Fibroblast of skin of left biceps (primary cell): Measurements from ENCODE around the gene FOXE3.

ENCODE experiments used
- DNase-seq, 2 experiments: peaks; one replicate each; pipeline ENCODE4 v3.0.0-alpha.2; 2013; ENCODE audit warnings: low read depth in 2 of 2

Gene FOXE3

GRCh38 chr1:47435506-47436303, 19.6 kb downstream of the FOXE3 start:
- no peak for DNase-seq

- no peak for DNase-seq
These were observed 20.4 kb downstream of the FOXE3 start for GRCh38 chr1:47436304-47436978.

DNA sequence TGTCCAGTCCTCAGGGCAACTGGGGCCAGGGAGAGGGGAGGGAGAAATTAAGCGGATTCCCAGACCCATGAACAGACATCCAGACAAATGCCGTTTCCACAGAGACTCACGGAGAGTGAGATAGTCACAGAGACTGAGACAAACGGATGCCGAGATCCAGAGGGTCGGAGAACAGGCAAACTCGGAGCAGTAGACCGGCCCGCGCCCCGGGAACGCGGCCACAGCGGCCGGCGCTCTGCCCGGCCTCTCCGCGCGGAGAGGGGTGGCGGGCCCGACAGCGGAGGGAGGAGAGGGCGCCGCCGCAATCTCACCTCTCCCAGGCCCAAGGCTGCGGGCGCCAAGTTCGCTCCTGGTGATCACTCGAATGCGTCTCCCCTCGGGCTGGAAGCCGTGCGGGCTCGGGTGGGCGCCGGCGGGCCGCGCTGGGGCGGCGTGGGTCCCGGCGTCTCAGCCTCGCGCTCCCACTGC, 20.9 kb downstream of the FOXE3 start:
- no peak for DNase-seq

DNA sequence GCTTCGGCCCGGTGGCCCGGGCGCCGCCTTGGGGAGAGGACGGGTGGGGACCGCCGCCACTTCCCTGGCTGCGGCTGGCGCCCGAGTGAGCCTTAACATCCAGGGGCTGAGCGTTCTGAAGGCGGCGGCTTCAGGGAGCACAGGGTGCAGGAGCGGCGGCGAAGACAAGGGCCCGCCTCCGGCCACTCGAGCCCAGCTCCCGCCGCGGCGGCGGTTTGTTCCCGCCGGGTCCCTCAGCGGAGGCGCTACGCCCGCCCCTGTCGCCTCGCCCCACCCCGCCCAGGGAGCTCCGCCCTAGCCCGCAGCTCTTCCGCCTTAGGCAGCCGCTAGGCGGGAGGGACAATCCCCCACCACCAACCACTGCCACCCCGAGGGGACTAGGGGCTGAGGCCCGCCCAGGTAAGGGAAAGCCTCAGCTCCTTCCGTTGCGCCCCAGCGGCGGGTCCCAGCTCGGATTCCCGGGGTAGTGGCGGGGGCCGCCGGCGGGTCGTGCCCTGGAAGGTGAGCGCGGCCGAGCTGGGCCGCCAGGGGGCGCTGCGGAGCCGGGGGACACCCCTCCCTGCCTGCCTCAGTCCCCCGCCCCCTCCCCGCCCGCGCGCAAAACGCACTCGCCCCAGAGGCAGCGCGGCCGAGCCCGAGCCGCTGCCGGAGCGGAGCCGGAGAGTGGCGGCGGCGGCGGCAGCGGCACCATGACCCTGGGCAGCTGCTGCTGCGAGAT, 21.5 kb downstream of the FOXE3 start, which contains the start of gene FOXD2:
Gene FOXD2 (plus strand): TSS at position 598 of the 718 bp plus-strand sequence. CDS start 92 bp downstream, at position 690.
- no peak for DNase-seq

- DNase-seq = no peak
These were observed 22.3 kb downstream of the FOXE3 start for GRCh38 chr1:47438165-47439016.

DNA sequence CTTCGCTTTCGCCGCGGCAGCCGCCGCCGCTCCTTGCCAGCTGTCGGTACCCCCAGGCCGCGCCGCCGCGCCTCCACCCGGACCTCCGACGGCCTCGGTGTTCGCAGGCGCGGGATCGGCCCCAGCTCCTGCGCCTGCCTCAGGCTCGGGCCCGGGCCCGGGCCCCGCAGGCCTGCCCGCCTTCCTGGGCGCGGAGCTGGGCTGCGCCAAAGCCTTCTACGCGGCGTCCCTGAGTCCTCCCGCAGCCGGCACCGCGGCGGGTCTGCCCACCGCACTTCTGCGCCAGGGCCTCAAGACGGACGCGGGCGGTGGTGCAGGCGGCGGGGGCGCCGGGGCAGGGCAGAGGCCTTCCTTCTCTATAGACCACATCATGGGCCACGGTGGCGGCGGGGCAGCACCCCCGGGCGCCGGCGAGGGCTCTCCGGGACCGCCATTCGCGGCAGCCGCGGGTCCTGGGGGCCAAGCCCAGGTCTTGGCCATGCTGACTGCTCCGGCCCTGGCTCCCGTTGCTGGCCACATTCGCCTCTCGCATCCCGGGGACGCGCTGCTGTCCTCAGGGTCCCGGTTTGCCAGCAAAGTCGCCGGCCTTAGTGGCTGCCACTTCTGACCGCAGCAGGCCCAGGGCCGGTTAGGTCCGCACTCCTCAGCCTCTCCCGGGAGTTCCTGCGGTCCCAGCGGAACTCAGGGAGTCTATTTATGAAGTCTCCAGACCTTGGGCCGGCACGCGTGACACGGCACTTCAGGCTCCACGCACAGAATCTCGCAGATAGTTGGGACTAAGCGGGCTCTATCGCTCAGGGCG, 23.1 kb downstream of the FOXE3 start:
- no peak for DNase-seq

DNA sequence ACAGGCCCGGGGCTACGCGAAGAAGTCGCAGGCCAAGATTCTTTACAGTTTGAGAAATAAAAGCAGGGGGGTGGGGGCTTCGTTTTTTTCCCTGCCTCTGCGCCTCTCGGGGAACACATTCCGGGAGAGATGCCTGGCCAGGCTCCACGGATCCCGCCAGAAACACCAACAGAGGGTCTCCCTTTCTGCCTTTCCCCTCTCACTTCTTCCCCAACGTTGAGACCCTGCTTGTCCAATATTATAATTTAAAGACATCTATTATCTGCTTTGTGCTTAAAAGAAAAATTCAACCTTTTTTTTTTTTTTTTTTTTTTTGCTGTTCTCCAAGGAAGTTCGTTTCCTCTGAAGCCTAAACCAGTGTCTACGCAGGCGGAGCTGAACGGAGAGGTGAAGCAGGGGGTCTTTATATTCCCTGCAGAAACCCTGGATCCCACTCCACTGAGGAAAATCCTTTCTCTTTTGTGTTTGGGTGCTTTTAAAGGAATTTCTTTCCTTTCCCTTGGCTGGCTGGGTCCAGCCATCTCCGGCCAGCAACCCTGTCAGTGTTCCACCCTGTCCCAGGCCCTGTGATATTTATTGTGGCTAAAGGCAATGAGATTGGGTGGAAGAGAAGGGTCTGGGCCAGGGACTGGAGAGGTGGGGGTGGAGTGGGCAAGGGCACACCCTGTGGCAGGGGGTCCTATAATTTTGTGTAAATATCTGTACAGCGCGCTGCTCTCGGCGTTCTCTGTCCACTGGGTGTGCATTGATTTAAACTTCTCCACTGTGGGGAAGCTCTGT, 23.9 kb downstream of the FOXE3 start:
- DNase-seq = no peak

GRCh38 chr1:47440599-47441081, 24.6 kb downstream of the FOXE3 start:
- DNase-seq = no peak

DNA sequence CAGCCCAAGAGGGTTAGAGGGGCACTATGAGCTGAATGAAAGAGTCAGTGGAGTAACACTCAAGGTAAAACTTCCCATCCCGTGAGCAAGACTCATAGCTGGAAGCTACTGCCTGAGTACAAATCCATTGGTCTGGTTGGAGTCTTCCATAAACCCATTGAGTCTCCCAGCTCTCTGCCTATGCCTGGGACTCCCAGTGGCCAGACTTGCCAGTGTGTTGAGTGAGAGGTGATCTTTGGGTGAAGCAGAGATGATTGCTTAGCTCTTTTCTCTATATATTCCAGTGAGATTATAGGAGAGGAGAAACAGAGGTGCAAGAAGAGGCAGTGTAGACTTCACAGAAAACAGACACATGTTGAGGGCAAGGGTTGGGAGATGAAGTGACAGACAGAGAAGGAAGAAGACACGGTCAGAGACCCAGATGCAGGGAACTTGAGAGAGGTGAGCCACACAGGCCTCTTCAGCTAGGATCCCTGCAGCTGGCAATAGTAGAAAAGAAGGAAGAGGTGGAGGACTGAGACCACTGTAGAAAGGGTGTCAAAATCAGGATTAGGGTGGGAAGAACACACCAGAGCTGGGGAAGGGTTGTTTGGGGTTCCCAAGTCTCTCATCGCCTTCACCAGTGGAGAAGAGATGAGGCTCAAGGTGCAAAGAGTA, 25.5 kb downstream of the FOXE3 start:
- no peak for DNase-seq

DNA sequence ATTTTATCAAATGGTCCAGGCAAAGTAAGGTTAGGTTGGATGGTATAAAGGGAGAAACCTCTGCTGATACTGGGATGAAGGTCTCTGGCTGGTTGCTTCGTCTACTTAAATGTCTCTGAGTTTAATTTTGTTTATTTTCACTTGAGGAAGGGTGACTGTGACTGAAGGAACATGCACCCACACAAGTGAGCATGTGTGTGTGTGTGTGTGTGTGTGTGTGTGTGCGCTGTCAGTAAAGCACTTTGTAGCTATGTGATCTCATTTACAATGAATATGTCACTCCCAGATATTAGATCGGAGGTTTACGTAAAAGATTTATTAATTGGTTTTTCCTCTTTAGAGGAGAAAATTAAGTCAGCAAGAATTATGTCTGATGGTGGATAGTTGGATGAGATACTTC, 26.1 kb downstream of the FOXE3 start:
- DNase-seq = no peak

GRCh38 chr1:47442842-47443529, 26.9 kb downstream of the FOXE3 start:
- no peak for DNase-seq

GRCh38 chr1:47443530-47444296, 27.6 kb downstream of the FOXE3 start:
- DNase-seq = no peak

GRCh38 chr1:47444297-47444561, 28.1 kb downstream of the FOXE3 start:
- DNase-seq = no peak

- no peak for DNase-seq
These were observed 28.7 kb downstream of the FOXE3 start for GRCh38 chr1:47444562-47445465.

DNA sequence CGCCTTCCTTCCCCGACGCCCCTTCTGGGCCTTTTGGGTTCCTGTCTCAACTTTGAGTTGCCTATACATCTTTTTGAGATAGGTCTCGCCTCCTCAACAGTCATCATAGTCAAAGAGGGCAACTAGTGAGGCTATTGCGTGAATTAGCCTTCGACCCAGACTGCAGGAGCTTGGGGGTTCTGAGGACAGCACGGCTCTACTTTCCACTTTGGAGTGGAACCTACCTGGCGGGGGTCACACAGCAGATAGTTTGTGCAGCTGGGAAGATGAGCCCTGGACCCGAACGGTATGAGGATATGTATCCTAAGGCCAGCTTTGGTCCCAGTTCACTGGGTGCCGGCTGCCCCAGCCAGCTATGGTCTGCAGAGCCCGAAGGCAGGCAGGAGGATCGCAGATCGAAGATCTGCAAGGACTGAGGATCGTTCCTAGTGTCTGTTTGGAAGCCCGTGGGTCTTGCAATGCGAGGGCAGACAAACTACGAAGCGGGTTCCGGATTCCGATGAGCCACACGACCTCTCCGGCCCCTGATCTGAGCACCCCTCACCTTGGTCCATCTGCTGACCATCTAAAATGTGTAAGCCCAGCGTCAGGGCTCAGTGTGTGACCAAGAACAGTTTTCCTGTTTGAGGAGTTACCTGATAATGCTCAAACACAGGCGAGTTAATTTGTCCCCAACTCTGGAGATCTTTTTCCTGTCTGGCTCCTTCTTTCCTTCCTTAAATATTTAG, 29.9 kb downstream of the FOXE3 start:
- no peak for DNase-seq
